ENCODE measurements around the gene CMTM6.
"Not testable (repeated sequence)": the region's sequence is repeated elsewhere in the genome, so short reads cannot be mapped to it uniquely, and the experiment has no call there.

CMTM6 gene

DNA sequence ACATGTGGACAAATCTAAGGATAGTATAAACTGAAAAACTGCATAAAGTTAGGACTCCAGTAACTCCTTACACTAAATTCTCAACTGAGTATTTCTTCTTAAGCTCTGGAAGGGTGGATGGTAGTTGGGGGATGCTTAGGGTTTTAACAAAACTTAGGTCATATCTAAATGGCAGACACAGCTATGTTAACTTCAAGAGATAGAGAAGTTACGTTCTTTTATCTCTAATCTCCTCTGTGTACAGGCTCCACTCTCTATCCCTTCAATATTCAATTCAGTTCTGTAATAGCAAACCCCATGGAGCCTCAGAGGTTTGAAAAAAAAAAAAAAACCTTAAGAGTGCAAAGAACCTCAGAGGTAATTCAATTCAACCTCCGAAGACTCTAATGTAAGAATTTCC is 3.1 kb downstream of the CMTM6 start:
- DNase-seq (ENCODE audit: low read depth) = no peak

DNA sequence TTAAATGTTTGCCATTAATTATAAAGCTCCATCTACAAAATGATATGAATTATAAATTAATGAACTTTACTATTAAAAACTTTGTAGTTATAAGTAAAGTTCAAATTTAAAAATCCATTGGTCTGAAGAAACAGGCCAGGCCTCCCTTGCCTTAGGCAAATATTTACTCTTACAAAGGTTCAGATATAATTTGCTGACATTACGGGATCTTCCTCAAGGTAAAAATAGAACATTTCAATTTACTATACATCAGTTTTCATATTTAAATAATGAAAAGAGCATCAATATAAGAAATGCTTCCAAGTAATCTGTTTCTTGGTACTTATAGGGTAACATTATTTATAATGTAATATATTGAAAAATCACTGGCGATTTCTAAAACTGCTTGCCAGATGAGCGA is 3.7 kb downstream of the CMTM6 start:
- no peak for DNase-seq (ENCODE audit: low read depth)

DNA sequence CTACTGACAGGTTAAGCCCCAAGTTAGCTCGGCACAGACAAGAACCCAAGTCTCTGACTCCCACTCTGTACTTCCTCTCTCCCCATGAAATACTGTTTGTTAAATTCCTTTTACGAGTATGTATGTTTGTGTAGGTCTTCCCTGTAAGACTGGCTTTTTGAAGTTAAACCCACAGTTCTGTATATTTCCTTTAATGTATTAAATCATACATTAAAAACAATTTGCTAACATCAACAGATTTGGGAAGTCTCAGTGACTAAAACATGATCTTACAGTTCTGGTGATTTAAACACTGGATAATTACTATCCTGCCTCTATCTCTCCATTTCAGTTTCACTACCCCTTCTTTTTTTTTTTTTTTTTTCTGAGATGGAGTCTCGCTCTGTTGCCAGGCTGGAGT is 4.4 kb downstream of the CMTM6 start:
- no peak for DNase-seq (ENCODE audit: low read depth)

DNA sequence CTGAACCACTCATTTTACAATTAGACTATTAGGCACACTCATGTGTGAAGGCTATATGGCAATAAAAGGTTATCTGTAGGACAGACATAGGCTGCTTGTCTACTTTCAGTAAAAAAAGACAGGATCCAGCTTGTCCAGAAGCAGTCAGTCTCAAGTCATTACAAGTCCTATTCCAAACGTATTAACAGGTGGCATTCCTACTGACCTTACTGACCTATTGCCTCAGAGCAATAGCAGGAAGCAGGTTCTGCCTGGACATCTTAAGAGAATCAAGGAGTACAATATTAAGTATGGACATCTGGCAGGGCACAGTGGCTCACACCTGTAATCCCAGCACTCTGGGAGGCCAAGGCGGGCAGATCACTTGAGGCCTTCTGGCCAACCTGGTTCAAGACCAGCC is 7.0 kb downstream of the CMTM6 start:
- no peak for DNase-seq (ENCODE audit: low read depth)

DNA sequence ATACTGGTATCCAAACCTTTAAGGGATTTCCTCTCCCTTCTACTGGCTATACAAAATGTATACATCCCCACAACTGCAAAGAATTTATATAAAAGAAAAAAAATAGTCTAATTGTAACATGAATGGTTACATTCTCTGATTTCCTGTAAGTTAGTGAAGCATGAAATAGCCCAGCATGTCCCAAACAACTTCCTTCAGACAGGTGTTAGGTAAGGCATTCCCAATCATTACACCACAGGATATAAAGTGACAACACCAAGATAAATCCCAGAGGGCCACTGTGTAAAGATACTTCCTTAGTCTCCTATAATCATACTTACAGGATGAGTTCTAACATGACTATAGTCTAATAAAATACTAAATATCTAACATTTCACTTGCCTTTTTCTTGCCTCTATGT is 7.6 kb downstream of the CMTM6 start:
- DNase-seq (ENCODE audit: low read depth) = no peak

DNA sequence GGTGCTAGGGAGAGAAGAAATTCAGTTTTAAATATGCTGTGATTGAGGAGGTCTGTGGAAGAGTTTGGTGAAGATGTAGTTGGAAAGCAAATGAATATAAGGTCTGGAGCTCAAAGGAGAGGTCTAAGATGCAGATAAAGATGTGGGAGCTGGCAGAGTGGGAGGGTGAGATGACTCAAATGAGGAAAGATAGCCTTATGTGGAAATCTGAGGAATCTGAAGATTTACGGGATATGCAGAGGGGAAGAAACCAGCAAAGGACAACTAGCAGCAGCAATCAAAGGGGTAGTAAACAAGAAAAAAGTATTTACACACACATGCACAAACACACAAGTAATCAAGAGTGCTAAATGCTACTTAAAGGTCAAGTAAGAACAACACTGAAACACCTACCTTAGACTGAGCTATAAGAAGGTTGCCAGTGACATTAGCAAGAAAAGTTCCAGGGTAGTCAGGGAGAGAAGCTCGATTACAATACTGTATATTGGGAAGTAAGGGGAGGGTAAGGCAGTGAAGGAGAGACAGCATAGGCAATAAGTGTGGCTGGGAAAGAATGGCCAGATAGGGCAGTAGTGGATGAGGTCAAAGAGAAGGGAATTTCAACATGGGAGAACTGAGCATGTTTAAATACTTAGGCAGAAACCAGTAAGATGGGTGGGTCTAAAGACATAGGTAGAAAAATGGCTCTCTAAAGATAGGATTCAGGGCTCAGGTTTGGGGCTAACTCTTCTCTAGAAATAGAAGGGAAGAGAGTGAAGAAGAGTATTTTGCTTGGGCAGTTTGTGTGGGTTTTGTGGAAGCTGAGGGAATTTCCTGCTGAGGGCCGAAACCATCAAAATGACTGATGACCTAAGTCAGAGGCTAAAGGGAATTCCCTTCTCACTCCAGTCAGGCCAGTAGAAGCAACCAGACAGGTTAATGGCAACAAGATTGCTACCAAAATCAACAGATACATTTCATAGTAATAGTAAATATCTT is 8.9 kb downstream of the CMTM6 start:
- DNase-seq (ENCODE audit: low read depth) = no peak

DNA sequence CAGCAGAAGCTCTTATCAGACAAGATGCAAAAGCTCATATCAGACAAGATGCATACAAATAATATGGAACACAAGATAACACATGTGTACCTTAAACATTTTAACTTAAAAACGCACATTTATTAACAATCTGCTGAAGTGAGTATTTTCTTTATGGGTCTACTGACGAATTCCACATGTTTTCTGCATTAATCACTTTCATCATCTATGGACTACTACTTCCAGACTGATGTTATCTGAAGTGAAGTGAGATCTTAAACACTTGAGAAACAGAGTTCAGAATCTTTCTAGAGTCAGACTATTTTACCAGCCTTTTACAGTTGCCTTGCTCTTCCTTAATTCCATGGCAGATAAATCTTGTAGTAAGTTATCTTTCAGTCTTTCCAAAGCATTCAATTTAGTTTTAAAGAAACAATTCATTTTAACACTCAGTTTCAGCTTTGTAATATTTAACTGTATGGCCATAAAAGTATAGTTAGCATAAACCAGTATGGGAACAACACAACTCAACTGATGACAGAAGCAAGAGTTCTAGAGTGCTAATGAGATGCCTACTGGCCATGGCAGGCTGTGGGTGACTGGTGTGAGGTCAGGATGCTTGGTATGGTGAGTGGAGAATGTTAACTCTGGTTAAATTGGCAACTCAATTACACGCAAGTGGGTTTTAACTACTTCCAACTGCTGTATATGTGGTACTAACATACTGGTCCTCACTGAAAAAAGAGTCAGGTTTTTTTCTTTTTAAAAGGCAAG is 9.8 kb downstream of the CMTM6 start:
- no peak for DNase-seq (ENCODE audit: low read depth)

DNA sequence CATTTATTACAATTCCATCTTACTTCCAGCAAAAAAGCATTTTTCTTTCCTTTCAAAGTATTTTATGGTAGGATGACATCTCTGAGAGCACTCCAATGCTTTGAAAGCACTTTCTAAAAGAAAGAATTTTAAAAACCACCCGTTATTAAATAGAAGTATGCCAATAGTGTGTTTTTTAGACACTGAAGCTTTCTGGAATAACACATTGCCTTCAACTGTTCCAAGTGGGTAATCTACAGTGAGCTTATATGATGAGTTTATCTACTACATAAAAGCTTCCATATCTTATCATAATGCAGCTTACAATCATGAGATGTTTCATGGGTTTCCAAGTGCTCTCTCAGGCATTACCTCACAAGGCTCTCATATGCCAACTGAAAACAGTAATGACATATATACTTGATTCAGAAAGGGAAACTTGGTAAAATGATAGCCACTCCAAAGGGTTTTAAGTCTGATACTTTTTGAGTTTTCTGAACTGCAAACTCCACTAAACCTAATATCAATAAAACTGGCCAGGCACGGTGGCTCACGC is 14.1 kb downstream of the CMTM6 start:
- no peak for DNase-seq (ENCODE audit: low read depth)

DNA sequence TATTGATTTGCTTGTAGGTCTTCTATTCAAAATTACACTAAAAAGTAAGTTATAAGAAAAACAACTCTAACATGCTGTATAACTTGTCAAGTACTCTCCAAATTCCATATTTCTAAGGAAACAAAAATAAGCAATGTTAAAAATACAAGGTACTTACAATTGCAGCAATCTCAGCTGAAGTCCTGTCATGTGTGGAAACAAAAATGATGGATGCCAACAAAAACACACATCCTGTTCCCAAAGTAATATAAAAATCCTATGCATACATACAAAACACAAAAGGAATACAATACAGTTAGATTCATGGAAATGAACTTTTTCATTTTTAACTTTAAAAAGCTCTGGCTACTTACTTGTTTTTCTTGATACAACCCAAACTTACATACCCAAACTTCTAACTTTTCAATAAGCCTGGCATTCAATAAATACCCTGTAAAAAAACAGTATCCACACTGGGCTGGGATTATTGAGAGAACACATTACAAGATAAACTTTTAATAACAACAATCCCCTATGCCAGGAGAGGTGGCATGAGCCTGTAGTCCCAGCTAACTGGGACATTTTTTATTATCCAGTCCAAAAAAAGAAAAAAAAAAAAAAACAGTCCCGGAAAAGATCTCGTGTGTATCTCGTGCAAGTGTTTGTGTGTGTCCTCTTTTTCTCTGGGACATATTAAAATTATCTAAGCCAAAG is 14.7 kb downstream of the CMTM6 start:
- DNase-seq (ENCODE audit: low read depth) = no peak

DNA sequence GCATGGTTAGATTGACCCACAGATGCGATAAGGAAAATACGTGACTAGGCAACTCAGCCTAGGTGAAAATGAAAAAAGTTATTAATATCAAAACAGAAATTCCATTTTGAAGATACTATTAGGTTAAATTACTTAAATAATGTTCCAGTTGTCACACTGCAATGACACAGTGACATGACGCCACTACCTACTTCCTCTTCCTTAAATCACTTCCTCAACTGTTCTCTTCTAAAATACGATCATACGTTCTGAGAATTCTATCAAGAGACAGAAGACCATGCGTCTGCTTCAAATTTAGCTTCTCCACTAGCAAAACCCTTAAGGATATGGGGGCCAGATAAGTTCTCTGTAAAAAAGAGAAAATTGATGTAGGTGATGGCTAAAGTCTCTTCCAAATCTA is 18.2 kb downstream of the CMTM6 start:
- DNase-seq (ENCODE audit: low read depth) = no peak

DNA sequence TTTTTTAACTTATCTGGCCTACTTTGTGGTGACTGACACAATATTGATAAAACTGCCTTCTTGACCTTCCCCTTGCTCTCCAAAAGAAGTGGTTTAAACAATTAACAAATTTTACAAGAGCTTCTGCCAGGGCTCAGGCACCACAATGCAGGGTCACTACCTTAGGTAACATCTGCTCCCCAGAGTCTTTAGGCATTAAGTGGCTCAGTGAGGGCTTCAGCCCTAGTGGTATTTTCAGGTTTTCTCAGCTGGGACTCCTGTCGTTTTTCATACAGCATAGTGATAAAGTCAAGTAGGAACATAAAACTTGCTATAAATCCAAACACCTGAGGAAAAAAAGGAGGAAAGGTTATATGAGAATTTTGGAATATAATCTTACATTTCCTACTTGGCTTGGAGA is 18.9 kb downstream of the CMTM6 start:
- DNase-seq (ENCODE audit: low read depth) = no peak

DNA sequence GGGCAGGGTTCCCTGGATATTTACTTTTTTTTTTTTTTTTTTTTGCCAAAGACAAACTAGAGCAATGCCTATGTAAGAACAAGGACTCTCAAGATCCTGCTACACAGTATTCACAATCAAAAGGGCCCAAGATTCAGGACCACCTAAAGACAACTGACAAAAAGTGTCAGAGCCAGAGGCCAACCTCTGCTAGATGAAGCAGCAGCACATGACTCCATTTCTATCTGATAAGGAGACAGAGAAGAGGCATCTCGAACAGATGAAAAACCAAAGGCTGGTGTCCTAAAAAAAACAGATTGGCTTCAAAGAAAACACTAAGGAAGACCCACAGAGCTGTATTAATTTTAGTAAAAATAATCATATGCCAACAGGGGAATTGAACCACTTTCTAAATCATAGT is 20.0 kb downstream of the CMTM6 start:
- no peak for DNase-seq (ENCODE audit: low read depth)

DNA sequence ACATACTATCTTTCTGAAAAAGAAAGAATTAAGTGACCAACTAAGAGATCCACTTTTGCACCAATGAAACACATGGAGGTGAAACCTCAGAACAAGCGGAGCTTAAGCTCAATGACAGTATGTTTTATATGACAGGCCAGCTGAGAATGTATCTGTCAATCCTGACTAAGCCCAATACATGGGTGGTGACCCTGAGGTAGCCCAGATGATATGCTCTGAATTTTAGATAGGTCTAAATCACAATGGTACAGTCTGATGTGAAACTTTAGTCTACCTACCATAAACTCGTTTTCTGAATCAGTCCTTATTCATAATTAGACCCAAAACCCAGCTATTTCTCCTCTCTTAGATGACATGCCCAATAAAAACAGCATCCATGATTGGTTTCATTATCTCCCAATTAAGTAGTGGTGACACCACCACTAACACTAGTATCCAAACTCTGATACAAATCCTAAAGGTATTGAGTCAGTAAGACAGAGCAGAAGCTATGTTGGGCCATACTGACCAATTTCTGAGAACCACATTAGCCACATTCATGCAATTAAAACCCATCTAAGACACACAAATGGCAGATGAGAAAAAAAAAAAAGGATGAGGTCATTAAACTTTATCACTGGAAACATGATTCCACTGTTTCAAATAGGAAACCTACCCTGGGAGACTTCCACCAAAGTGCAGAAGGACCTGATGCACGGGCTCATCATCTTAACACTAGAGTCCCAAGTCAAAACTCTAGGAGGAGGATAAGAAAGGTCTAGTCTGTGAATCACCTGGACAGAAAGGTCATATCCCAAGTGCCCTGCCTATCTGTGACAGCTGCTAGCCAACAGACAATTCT is 20.6 kb downstream of the CMTM6 start:
- DNase-seq (ENCODE audit: low read depth) = no peak

DNA sequence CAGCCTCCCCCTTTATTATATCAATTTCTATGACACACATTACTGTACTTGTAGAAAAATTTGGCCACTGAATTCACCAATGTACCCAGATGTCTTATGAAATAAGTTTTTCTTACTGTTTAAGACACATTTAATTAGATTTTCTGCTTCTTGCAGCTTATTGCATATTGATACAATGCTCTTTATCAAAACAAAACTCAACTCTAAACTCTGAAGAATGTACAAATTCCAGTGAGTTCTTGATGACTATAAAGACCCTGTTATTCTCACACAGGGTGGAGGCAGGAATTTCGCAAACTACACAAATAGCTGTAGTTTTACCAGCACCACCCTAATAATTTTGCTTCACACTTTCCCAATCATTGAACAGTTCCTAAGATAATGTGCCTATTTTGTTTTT is 22.0 kb downstream of the CMTM6 start:
- DNase-seq (ENCODE audit: low read depth) = no peak

DNA sequence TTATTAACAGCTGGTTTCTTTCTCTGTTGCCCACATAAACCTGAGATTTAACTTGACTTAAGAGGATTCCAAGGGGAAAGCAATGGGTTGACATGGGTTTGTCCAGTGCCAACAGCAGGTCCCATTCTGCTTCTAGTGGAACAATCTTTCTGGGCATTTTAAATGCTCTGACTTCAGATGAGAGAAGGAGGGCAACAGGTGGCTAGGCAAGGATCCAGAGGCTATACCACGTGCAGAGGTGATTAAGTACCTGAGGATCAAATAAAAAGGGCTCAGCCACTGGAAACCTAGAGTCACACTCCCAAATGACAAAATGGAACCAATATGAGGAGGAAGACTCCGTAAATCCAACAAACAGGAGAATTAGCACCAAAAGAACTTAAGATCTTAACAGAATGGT is 28.5 kb downstream of the CMTM6 start:
- DNase-seq (ENCODE audit: low read depth) = no peak

DNA sequence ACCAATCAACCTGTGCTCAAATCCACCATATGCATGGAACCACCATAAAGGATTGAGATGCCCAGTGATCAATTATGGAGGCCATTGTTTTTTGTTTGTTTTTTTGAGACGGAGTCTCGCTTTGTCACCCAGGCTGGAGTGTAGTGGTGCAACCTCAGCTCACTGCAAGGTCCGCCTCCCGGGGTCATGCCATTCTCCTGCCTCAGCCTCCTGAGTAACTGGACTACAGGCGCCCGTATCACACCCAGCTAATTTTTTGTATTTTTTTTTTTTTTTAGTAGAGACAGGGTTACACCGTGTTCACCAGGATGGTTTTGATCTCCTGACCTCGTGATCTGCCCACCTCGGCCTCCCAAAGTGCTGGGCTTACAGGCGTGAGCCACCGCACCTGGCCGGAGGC is 30.5 kb downstream of the CMTM6 start:
- not testable (repeated sequence) for DNase-seq (ENCODE audit: low read depth)

DNA sequence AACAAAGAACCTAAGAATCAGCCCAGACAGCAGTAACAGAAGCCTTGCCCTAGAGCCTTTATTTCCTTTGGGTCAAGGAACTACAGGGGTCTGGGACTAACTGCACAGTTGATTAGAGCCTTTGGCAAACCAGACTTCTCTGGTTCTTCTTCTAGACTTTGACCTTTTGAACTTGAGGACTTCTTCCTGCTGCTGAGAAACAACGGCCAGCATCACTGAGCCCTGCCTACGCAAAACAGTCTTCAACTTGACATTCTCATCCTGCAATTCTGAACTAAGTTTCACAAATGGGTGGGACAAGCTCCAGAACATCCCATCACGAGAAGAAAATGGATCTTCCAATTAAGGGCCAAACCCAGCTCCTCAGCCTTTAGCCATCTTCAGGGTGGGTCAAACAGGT is 31.4 kb downstream of the CMTM6 start:
- no peak for DNase-seq (ENCODE audit: low read depth)

DNA sequence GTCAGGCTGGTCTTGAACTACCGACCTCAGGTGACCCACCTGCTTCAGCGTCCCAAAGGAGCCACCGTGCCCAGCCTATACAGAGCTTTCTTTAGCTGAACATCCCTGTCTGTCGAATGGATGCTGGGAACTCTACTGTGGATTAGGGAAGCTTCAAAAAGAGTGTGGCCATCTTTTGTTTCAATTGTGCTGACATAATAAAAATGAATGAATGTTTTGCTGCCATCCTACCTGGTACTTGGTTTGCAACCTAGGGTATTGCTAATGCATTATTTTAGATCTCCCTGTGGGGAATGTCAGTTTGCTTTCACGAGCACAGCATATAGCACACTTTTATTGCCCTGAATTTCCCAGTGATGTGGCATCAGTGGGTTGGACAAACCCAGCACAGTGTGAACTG is 32.3 kb downstream of the CMTM6 start:
- DNase-seq (ENCODE audit: low read depth) = no peak

DNA sequence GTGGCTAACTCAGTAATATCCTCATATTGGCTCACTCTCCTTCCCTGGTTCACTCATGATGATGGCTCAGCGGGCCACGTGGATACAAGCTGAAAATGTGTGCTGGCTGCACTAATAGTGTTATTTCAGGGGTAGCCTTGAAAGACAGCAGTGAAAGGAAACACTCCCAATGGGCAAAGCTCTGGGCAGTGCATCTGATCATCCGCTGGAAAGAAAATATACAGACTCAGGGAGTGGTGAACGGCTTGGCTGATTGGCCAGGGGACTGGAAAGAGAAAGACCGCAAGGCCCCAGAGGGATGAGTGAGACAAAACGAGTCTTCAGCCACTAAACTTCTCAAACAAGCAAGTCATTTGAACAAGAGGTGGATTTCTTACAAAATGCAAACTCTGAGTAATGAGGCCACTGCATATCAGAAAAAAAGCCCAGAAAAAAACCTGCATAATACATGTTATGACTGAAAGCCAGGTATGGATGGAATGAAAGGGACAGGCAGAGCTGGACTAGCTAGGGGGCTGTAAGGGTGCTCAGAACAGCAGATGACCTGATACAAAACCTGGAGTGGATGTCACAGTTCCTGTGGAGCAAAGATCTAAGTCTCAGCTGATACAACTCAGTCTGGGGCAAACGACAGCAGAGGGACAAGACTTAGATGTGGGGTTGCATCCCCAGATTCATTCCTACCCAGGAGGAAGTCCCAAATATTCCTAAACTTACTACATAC is 33.3 kb downstream of the CMTM6 start:
- DNase-seq (ENCODE audit: low read depth) = no peak

DNA sequence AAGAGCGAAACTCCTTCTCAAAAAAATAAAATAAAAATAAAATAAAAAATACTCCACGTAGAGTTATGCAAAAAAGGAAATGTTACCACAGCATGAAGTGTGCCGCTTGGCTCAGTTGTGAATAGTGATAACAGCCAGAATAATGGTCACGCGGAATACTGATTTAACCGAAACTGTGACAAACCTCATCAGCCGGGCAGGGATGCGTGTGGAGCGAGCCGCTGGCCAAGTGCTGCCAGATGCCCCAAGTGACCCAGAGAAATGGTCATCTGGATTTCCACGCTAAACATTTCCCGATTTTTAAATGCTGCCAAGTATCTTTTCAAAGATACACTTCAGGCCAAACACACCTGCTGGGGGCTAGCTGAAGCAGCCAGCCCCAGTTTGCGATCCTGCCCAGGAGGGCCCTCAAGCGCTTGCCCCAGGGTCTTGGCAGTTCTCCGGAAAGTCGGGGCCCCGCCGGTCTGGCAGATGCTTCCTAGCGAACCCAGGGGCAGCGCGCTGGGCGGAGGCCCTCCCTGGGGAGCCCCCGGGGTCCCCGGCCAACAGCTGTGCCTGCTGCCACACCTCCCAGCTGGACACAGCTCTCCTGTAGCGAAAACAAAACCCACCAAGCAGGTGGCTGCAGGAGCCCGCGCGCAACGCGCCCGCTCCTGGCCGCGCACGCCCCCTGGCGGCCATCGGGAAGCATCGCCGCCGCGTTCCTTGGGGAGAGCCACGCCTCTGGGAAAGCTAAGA is 35.1 kb downstream of the CMTM6 start:
- peak; percentile 33 for DNase-seq (ENCODE audit: low read depth)
